ENCODE results near the gene SPATA6L.

The SPATA6L gene

DNA sequence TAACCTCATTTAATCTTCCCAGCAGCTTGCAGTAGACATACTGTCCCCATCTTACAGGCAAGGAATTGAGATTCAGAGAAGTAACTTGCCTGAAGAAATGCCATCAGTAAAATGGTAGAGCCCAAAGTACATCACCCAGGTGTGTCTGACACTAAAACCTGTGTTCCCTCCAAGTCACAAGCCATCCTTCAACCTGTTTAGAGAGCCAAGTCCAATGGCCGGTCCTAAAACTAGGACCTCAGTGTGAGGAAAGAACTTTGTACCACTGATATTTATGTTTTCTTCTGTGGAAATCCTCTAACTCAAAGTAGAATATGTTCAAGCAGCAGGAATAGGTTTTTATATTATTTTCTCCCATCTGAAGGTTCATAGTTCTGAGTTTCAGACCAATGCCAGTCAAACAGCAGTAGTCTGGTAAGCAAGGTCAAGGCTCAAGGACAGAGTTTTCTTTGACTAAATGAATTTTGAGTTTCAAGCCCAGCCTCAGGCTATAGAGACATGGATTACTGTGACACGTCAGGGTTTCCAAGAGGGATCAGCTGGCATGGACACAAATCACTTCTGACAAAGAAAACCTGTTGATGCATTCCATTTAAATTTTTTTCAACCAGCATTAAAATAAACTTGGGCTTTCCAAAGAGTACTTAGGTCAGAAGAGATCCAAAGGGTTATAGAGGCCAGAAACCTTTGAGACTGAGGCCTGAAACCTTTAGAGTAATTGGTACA, 85.1 kb downstream of the SPATA6L start:
- no peak for DNase-seq

- DNase-seq = peak; percentile 62
Observed at GRCh38 chr9:4579001-4579400, 87.3 kb downstream of the SPATA6L start.

DNA sequence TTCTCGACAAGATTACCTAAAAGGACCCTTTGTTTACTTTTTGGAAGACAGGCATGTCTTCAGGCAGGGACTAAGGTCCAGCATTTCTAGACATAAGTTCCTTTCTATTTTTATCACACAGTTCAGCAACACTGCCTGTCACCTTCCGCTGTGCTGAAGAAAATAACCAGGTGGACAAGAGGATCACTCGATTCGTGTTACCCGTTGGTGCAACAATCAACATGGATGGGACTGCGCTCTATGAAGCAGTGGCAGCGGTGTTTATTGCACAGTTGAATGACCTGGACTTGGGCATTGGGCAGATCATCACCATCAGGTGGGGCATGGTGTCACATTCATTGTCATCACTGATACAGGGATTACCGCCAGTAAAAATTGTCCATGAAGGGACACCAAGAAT, 89.8 kb downstream of the SPATA6L start:
- no peak for DNase-seq

DNA sequence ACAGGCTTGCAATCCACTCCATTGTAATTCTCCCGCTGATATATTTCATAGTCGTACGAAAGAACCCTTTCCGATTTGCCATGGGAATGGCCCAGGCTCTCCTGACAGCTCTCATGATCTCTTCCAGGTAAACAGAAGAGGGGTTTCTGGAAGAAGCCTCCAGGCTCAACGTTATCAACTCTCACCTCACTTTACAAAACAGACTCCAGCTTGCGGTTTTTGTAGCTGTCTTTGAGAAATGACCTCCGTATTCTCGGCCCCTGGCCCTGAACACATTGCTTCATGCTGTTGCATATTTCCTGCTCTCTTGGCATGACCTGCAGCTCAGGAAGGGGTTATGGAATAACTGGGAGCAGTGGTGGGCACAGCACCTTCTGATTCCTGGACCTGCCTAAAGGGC, 90.3 kb downstream of the SPATA6L start:
- DNase-seq = no peak

DNA sequence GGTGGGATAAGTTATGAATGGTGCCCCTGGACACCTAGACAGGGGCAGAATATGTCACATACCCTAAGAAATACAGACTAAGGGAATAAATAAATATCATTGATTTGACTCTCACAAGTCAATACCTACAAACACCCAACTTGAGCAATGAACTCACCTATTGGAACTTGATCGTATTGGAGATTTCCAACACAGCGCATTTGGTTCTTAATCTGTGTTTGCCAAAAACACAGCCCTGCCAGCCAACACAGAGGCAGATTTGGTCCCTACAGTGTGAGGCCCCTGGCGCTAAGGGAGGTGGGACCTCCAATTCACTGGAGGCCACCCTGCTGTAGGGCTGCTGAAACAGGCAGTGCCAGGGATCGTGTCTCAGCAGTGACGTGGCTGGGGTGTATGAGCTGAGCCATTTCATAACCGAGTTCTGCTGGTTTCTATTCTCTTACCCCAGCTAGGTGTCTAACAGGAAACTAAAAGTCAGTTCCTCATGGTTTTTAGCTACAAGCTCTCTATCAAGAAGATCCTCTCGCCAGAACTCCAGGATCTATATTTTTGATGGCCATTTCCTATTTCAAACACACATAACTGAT, 91.5 kb downstream of the SPATA6L start:
- no peak for DNase-seq

- DNase-seq = peak; percentile 7
Observed at GRCh38 chr9:4573634-4574389, 92.5 kb downstream of the SPATA6L start.

- DNase-seq = no peak
Observed at GRCh38 chr9:4573176-4573575, 93.1 kb downstream of the SPATA6L start.

- DNase-seq = no peak
Observed at GRCh38 chr9:4572184-4572826, 94.0 kb downstream of the SPATA6L start.

- DNase-seq = no peak
Observed at GRCh38 chr9:4569101-4569500, 97.2 kb downstream of the SPATA6L start.

DNA sequence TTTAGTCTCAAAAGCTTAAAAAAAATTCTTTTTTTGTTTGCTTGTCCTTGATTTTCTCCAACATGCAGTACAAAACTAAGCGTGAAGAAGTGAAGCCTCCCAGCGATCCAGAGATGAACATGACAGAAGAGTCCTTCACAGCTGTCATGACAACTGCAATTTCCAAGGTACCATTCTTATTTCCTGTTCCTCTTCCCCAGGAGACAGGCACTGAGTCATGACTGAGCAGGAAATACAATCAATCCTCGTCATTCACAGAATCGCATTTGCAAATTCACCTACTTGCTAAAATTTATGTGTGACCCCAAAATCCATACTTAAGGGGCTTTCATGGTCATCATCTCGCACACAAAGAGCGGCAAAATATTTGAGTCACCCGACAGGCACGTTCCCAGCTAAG, 98.7 kb downstream of the SPATA6L start:
- no peak for DNase-seq

DNA sequence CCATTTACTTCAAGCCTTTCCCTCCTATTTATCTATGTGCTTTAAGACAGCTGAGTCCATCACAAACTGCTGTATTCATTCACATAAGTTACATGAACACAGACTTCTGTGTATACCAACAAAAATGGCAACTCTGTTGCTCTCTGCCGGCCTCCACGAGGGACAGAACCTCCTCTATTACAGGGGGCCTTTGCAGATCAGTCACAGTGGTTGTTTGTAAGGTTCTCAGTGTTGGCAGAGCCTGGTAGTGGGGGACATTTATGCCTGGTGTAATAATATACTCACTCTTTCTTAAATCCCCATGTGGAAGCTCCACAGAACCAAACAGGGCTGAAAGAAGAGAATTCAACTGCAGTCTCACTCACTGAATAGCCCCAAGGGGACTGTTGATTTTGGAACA, 99.5 kb downstream of the SPATA6L start:
- DNase-seq = no peak

DNA sequence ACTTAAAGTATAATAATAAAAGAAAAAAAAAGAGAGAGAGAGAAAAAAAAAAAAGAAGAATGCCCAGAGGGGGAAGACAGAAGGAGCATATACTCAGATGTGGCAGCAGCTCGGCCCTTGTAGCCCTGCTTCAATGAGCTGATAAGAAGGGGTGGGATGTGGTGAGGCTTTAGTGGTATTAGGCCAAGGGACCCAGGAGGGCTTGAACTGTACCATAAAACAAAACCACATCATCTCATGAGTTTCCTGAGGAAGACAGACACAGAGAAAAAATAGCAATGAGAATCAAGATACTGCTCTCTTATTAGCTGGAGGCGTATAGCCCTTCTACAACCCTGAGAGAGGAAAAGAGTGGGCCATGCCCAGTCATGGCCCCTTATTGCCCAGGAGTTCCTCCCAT, 103.2 kb downstream of the SPATA6L start:
- no peak for DNase-seq

GRCh38 chr9:4559261-4560182, 106.8 kb downstream of the SPATA6L start:
- no peak for DNase-seq

GRCh38 chr9:4558371-4558998, 107.8 kb downstream of the SPATA6L start:
- no peak for DNase-seq

DNA sequence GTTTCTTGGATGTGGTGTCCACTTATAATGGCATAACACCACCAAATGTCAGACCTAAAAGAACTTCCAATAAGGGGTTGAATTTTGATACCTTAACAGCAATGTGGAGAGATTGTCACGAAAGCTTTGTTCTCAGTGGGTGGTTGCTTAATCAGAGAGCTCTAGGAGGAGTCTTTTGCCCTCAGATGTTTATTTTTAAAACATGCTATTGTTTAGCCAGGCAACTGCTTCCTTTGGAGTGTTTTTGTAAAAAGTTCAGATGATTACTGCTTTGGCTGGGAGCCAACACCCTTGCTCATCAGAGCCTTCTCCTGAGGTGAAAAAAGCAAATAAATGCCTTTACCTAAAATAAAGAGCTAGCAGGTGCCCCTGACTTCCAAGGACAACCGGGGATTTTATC, 111.0 kb downstream of the SPATA6L start:
- DNase-seq = no peak

DNA sequence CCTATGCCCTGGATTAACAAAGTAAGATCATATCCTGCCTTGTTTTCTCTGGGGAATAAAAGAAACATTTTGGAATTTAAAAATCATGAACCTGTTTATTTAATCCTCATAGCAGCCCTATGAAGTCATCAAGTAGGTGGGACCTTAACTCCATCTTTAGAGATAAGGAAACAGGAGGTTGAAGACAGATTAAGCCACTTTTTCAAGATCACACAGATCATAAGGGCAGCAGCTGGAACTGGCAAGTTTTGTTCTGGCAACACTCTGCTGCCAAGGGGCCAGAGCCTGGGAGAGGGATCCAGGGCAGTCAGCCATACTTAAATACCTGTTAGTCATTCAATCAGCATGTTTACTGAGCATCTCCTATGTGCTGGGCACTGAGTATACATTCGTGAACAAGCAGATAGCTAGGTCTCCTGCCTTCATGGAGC, 112.3 kb downstream of the SPATA6L start:
- DNase-seq = no peak

DNA sequence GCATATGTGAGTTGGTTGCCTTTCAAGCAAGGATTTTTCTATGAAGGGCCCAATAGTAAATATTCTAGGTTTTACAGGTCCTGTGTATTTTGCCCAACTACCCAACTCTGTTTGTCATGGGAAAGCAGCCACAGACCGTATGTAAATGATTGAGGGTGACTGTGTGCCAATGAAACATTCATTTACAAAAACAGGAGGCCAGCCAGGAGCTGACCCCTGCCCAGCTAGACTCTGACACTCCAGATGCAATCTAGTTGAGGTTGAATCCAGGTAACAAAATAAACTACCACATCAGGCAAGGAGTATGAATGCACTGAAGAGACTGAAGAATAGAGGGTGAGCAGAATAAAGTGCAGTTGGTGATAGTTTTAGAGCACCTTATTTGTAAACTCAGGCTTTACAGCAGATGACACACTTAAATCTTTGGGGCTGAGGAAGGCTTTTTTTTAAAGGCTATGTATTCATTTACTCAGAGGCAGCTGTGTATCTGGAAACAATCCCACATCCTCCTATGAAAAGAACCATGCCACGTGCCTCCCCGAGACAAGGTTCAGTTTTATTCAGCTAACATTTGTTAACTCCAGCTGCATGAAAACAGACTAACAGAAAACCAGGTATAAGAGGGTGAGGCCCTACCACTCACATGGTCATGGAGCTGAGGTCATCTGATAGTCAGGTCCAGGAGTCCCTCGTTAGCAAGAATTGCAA, 115.3 kb downstream of the SPATA6L start:
- DNase-seq = no peak

DNA sequence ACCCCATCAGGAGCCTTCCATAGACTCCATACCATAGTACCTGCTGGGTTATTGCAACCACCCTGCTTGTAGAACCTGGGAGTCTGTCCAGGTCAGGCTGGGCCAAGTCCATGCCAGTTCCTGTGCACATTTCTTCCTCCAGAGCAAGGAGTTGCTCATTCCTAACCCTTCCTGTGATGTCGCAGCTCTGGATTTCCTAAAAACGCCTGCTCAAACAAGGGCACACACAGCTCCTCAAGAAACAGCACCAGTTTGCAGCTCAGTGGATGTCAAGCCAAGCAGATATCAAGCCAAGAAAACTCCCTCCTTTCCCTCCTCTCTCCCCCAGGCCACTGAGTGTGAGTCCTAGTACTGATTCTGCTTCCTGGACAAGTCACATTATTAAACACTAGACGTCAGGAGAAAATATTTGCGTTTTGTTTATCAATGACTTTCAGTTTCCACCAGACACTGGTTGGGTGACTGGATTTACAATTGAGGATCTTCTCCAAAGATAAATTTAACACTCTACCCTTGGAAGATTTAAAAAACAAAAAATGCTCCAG, 116.5 kb downstream of the SPATA6L start:
- no peak for DNase-seq

- no peak for DNase-seq
Observed at GRCh38 chr9:4548811-4549725, 117.2 kb downstream of the SPATA6L start.
